ENCODE results near the gene MEF2D.

GRCh38 chr1:156528875-156529425, 28.4 kb upstream of the MEF2D start:
- TF ChIP-seq CTCF (conservative IDR thresholded peaks at IDR 0.05) (no peak), EZH2 (IDR thresholded peaks at IDR 0.05; ENCODE audit: low read depth) (no peak)
